HG03575 (cell line): Measurements from ENCODE around the gene RAG1.

Experiments used
- ATAC-seq: cut with Tn5 transposase; IDR thresholded peaks from one replicate; pipeline ENCODE4 v1.9.1; 2021; ENCODE audit not compliant: unreplicated experiment, insufficient number of reproducible peaks, low FRiP score; ENCODE audit errors: extremely low read depth

RAG1 gene

DNA sequence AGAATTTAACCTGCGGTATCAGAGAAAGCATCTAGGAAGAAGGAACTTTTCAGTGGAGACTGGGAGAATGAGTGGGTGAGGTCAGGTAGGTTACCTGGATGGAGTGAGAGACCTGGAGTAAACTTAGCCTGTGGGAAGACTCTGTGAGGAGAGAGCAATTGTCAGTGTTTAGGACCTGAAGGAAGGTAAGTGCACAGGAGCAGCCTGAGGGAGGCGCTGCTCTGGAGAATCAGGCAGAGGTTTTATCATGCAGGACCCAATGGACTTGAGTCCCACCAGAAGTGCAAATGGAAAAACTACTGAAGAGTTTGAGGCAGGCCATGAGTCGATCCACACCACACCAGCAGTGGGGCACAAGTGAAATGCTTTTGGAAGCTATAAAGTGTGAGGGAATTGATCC is 15.9 kb downstream of the RAG1 start:
- ATAC-seq: no peak

DNA sequence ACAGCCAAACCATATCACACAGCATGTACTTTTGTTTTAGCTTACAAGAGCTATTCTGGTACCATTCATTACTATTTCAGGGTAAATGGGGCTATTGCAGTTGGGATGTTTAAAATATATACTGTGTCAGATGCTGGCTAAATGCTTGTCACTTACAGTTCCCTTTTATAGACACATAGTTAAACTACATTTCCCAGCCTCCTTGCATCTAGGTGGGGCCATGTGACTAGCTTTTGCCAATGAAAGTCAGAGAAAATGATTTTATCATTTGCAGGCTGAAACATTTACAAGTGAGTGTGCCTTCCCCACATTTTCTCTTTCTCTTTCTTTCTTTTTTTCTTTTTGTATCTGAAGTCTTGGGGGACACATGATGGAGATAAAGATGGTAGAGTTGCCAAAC is 18.7 kb downstream of the RAG1 start:
- no peak for ATAC-seq

DNA sequence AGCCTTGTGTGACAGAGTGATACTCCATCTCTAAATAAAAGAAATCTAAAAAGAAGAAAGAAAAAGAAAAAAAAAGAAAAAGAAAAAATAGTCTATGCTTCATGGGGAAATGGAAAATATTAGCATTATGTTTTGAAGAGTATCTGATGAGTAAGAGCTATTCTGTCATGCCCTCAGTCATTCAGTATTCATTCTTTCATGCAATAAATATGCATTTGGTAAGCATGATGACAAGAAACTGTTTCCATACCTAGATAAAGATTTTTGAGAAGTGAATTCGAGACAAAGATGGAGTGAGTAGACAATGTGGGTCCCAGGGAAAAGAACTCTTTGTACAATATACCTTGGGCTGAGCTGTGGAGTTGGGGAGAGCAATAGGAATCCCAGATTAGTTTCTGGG is 20.3 kb downstream of the RAG1 start:
- ATAC-seq: no peak

DNA sequence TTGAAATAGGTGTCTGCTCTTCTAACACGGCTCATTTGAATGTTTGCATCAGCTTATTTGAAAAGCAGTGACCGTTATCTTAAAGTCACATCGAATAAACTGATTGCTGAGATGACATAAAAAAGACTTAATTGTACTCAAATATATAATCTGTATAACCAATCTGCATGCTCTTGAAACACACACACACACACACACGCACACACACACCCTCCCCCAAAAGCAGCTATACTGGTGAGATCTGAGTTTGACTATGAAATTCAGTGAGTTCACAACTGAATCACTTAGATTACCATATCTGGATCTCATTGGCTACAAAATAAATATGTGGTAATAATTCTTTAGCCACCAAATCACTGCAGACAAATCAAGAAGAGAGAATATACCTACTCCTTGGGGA is 22.7 kb downstream of the RAG1 start:
- ATAC-seq: no peak

DNA sequence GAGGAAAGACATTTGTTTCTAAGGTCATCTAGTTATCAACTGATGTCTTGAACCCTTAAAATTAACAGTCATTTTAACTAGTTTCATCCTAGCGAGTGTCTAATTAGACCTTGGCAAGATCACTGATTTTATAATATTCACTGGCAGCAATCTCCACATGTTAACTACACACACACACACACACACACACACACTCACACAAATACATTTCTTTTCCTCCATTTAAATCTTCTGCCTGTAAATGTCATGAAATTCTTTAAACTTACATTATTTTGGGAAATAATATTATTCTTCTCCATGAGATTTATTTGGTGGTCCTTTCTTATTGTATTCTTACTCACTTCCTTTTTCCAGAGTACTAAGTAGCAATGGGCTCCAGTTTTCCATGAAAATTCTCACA is 23.6 kb downstream of the RAG1 start:
- no peak for ATAC-seq

DNA sequence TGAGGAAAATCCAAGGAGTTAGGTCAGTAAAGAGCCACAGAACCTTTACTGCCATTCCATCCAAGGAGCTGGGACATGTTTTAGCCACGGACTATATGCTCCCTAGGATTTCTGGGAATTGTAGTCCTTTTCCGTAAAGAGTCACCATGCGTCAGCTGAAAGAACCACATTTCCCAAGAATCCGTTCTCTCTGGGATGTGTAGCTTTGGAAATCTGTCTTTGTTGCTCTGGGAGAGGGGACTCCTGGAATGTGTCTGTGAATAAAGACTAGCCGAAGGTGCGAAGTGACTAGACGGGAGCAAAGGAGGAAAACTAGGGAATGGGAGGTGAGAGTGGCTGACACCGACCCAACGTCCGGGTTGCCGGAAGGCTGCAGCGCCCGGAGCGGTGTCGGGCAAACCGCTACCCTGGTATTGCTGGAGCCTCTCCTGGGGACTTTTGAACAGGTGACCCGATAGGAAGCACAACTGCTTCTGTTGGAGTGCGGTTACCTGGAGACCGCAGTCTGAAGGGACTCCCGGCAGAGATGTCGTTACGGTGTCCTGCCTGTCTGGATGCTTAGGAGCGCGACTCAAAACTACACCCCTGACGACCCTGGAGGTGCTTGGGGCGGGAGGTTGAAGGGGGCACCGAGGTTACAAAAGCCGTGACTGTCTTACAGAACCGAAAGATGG is 26.6 kb downstream of the RAG1 start, which contains the start of gene IFTAP:
IFTAP (plus strand) TSS at position 187 of the 674 bp plus-strand sequence. CDS start 15,602 bp downstream, outside the sequence.
- no peak for ATAC-seq

DNA sequence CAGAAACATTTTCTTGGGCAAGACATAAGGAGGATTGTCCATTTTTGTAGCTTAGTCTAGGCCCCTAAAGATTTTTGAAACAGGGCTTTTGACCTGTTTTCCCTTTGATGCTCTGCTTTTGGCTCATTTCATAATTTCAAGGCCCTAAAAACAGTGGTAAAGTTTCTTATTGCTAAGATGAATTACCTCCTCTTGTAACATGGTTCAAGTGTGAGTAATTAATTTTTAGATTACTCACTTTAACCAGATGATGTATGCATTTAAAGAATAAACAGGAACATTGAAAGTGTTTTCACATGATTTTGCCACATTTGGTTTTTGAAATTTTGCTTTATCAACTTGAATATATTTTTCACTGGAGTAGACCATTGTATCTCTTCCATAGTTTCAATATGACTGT is 29.1 kb downstream of the RAG1 start:
- ATAC-seq: no peak

DNA sequence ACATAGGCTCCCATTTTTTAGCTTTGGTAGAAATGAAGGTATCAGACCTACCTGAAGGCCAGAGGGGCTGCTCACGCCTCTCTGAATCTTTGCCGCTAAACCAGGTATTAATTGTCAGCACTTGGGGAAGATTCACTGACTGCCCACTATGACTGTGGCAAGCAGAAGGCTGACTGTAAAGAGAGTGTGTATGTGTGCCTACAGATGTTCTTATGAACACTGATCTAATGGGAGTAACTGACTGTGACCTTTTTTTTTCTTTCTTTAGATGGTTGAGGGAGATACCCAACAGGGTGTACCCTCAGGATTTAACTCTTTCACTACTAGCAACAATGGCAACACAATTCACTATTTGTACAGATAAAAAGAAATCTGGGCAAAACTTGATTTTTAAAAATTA is 30.2 kb downstream of the RAG1 start, which contains the start of gene RAG2:
RAG2 (minus strand) TSS at position 186 of the 400 bp plus-strand sequence. CDS start 4,068 bp downstream, outside the sequence.
- ATAC-seq: no peak

DNA sequence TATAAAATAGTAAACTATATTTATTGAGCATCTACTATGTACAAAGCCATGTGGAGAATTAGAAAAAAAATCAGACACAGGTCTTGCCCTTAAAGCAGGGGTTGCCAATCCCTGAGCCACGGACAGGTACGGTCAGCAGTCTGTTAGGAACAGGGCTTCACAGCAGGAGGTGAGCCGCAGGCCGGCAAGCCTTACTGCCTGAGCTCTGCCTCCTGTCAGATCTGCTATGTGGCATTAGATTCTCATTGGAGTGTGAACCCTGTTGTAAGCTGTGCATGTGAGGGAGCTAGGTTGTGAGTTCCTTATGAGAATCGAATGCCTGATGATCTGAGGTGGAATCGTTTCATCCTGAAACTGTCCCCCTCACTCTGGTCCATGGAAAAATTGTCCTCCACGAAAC is 32.4 kb downstream of the RAG1 start:
- no peak for ATAC-seq

DNA sequence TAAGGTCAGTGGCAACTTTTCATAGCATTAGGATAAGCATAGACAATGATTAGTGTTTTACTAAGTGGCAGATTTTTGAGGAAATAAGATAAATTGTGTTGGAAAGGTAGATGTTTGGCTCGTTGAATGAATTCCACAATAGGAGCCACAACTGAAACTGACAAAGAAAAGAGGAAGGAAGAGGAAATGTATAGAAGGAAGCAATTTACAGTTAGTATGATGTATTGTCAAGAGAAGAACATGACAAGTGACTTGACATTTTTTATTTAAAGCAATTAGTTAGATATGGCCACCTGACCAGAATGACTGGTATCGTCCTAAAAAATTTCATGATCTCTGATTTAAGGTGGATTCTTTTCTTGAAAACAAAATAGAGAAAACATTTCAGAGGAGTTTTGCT is 33.3 kb downstream of the RAG1 start:
- ATAC-seq: no peak

DNA sequence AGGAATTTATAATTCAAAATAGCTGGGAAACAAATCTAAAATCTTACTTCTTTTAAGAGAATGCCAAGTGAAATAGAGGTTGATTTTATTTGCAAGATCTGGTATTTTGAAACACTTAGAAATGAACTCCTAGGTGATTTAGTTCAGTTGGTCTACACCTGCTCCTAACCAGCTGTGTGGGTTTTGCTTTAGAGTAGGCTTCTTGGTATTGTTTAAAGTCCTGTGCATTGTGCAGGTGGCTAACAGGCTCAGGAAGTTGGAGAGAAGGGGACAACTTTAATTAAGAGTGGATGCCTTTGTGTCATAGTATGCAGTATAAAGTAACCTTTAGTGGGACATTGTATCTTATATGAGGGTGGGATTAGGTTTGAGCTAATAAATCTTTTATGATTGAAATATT is 34.3 kb downstream of the RAG1 start:
- no peak for ATAC-seq

DNA sequence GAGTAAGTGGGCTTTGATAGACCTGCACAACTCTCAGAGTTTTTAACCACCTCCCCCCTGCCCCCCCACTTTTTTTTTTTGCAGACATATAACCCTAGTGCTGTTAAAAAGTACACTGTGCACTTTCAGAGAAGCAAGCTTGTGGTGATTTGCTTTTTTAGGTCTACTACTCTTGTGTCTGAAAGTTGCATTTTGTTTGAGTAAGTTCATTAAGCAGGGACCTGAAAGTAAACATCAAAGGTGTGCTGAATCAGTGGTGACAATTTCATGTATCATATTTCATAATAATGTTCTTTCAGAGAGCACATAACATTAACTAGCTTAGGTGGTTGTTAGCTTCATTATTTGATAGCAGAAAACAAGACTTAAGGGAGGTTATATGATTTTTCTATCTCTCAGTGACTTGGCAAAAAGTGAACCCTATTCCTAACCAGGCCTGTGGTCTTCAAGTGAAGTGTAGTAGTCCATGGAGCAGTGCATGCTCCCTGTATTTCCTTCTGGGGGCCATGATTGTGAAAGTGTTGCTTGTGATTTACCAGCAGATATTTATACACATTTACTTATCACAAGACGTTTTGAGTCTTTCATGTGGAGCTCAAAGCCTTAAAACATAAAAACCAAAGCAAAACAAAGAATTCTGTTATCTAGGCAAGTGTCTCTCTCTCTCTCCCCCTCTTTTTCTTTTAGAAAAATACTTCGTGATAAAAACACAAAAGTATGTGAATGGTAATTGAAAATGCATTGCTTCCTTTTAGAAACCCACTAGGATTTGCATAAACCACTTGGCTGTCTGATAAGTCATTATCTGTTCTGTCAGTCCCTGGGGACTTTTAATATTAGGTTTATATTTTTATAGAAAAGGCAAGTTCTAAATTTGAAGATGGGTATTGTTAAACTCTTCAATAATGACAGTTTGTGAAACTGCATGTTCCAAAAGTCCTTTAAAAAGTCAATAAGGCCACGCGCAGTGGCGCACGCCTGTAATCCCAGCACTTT is 37.7 kb downstream of the RAG1 start:
- peak; percentile 48 for ATAC-seq

DNA sequence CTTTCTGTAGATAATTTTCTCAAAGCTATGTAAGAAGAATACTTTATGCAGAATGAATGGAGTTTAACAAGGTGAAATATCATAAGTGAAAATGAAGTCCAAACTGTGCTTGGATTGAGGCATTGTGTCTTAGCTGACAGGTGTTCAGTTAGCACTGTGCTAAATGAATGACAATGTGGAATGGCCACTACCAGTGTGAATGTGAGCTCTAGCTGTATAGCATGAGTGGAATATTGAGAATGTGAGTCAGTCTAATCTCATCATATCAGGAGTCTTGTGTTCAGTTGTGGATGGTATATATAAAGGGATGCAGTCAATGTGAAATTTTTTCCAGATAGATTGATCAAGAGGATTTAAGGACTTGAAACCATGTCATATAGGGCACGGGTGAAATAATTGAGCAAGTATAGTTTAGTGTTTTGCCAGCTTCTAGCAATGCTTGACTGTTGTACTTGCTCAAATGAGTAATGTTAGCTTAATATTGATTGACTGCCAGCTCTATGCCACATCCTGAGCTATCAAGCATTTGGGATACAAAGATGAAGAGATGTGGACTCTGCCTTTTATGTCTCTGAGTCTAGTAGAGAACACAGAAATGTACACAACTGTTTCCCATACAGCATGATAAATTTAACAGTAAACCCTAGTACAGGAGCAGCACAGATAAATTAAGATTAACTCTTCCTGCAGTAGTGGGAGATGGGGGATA is 40.8 kb downstream of the RAG1 start:
- ATAC-seq: no peak

DNA sequence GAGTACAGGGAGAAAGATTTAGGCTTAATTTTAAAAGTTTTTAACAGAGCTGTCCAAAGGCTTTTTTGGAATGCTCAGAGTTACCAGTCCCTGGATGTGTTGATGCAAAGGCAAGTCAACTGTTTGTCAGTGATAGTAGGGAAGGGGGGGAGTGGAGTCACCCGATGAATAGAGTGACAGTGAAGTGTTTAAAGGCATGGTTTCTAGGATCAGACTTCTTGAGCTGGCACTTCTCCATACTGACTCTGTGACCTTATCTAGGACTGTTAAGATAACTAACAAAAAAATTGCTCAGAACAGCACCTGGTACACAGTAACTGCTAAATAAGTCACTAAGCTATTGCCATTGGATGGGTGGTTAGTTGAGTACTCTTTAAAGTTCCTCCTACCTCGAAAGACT is 41.6 kb downstream of the RAG1 start:
- ATAC-seq: no peak

DNA sequence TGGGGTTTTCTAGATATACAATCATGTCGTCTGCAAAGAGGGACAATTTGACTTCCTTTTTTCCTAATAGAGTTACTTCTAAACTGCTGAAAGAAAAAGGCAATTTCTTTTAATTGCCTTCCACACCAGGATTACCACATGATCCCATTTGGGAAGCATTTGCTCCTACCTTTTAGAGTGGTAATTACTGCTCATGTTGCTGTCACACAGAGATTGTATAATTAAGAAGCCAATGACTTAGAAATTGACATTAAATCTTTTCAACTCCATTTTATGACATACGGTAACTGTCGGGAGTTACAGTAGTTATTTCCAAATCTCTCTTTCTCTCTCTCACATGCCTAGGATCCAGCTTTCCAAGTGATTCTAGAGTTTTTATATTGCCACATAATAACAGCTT is 48.0 kb downstream of the RAG1 start:
- ATAC-seq: no peak

DNA sequence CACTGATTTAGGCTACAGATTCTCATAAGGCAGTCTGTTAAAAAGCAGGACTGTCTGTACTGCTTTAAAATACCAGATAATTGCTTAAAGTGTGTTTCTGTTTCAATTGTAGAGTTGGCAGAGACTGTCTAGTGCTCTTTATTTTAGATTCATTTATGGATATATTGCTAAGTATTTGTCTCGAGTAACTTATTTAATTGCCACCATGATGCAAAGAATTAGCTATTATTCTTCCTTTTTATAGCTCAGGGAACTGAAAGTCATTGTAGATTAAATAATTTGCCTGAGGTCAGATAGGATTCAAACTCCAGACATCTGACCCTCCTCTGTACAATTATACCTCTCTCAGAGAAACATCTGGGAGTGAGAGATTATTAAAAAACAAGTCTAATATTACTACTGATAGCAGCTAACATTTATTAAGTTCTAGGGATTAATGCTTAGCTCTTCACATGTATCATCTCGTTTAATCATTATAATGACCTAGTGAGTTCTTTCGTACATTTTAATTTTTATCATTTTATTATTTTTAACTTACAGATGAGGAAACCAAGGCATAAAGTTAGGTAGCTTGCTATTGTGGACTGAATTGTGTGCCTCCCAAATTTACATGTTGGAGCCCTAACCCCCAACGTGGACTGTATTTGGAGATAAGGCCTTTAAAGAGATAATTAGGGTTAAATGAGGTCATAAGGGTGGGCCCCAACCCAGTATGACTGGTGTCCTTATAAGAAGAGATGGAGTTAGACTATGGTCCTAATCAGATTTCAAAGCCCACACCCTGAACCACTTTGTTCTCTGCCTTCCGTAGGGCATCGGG is 49.9 kb downstream of the RAG1 start:
- ATAC-seq: no peak

DNA sequence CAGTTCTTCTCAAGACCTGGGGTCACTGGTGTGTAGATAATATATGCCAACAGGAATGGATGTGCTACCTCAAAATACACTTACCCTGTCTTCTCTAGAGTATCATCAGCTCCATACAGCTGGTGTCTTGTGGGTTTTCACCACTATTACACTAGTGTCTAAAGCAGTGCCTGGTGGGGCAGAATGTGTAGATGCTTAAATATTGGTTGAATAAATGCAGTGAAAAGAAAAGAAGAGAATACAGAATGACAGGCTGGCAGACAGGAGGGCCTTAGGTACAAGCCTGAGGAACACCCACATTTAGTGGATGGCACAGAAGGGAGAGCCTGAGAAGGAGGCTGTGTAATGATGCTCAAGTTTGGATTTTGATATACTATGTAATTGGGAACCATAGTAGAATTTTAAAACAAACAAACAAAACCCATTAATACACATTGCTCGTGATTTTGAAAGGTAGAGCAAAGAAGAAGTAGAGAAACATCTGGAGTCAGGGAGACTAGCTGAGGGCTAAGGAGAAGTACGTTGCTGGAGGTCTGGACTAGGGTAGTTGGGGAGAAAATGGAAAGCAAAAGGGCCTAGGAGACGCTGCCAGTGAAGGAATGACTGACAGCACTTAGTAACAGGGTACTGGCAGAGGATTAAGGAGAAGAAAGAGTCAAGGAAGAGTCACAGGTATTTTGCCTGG is 50.7 kb downstream of the RAG1 start:
- no peak for ATAC-seq

DNA sequence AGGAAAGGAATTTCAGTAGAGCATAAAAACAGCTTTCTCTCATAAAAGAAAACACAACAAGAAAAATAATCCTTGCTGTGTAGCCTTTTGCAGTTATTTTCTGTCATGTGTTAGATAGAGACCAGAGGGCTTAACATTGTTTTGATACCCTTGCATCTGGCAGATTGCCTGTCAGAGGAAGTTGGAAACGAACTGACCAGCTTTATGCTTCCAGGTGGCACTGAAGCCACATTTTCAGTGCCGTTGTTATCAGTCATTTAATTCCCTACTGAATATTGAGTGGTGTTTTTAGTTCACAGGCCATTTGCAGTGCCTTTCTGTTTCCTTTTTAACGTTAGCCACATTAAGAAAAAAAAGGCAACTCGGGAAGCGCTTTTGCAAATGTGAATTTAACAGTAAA is 51.7 kb downstream of the RAG1 start:
- ATAC-seq: no peak
